H9 (cell line): ENCODE measurements around the gene MYOF. TPM values are rescaled to one million over a fixed set of nuclear protein-coding genes. Genes with fewer than 3 reads are reported as not detected.

Source experiments
- DNase-seq: peaks from one replicate; pipeline ENCODE4 v3.0.0-alpha.2; 2017
- H2AFZ ChIP-seq: one replicate; pipeline ENCODE4 v1.6.1; 2013; ENCODE audit warnings: mild to moderate bottlenecking, low read length, control low read depth, moderate library complexity
- H2AK5ac ChIP-seq: 2 replicates; pipeline ENCODE4 v1.6.1; 2013; ENCODE audit warnings: low read length, control low read depth, mixed read lengths; ENCODE audit not compliant: insufficient read length
- H2BK120ac ChIP-seq: one replicate; pipeline ENCODE4 v1.6.1; 2013; ENCODE audit warnings: low read depth, mild to moderate bottlenecking, low read length, control low read depth, inconsistent platforms; ENCODE audit not compliant: poor library complexity, severe bottlenecking
- H2BK12ac ChIP-seq: 2 replicates; pipeline ENCODE4 v1.6.1; 2013; ENCODE audit warnings: low read length, control low read depth, mixed read lengths, low read depth; ENCODE audit not compliant: insufficient read length
- H2BK15ac ChIP-seq: 2 replicates; pipeline ENCODE4 v1.6.1; 2013; ENCODE audit warnings: low read depth, low read length, control low read depth
- H2BK20ac ChIP-seq: one replicate; pipeline ENCODE4 v1.6.1; 2013; ENCODE audit warnings: low read depth, mild to moderate bottlenecking, low read length, control low read depth, inconsistent platforms; ENCODE audit not compliant: poor library complexity, severe bottlenecking
- H2BK5ac ChIP-seq: 2 replicates; pipeline ENCODE4 v1.6.1; 2013; ENCODE audit warnings: low read length, control low read depth, mixed read lengths; ENCODE audit not compliant: insufficient read length
- H3K14ac ChIP-seq: 2 replicates; pipeline ENCODE4 v1.6.1; 2013; ENCODE audit warnings: low read length, control low read depth; ENCODE audit not compliant: insufficient read depth
- H3K18ac ChIP-seq: 2 replicates; pipeline ENCODE4 v1.6.1; 2013; ENCODE audit warnings: low read depth, mild to moderate bottlenecking, mixed read lengths, low read length, control low read depth; ENCODE audit not compliant: insufficient read length
- H3K23ac ChIP-seq: 2 replicates; pipeline ENCODE4 v1.6.1; 2013; ENCODE audit warnings: low read length, control low read depth, mixed read lengths, low read depth; ENCODE audit not compliant: insufficient read length
- H3K23me2 ChIP-seq: 2 replicates; pipeline ENCODE4 v1.6.1; 2013; ENCODE audit warnings: low read depth, mild to moderate bottlenecking, mixed read lengths, low read length, control low read depth; ENCODE audit not compliant: insufficient read length, poor library complexity, severe bottlenecking
- H3K27ac ChIP-seq: 2 replicates; pipeline ENCODE4 v1.5.1; 2013; ENCODE audit warnings: low read length, control low read depth, mixed read lengths, low read depth; ENCODE audit not compliant: insufficient read length
- H3K27me3 ChIP-seq: 2 replicates; pipeline ENCODE4 v1.6.1; 2013; ENCODE audit warnings: low read length, control low read depth, inconsistent platforms; ENCODE audit not compliant: insufficient read depth
- H3K4ac ChIP-seq: 2 replicates; pipeline ENCODE4 v1.6.1; 2013; ENCODE audit warnings: low read depth, mild to moderate bottlenecking, control low read depth, inconsistent platforms, low read length, moderate library complexity
- H3K4me1 ChIP-seq: 2 replicates; pipeline ENCODE4 v1.6.1; 2013; ENCODE audit warnings: low read length, control low read depth, inconsistent platforms; ENCODE audit not compliant: insufficient read depth
- H3K4me2 ChIP-seq: 2 replicates; pipeline ENCODE4 v1.6.1; 2013; ENCODE audit warnings: low read length, control low read depth, mixed read lengths; ENCODE audit not compliant: insufficient read length, insufficient read depth
- H3K56ac ChIP-seq: 2 replicates; pipeline ENCODE4 v1.6.1; 2013; ENCODE audit warnings: low read depth, mild to moderate bottlenecking, mixed read lengths, low read length, control low read depth; ENCODE audit not compliant: insufficient read length
- H3K79me1 ChIP-seq: 2 replicates; pipeline ENCODE4 v1.6.1; 2013; ENCODE audit warnings: low read depth, mild to moderate bottlenecking, moderate library complexity, low read length, control low read depth, inconsistent platforms; ENCODE audit not compliant: insufficient read depth, poor library complexity, severe bottlenecking
- H3K79me2 ChIP-seq: 2 replicates; pipeline ENCODE4 v1.6.1; 2013; ENCODE audit warnings: low read length, control low read depth, inconsistent platforms; ENCODE audit not compliant: insufficient read depth
- H3K9ac ChIP-seq: 2 replicates; pipeline ENCODE4 v1.6.1; 2013; ENCODE audit warnings: low read length, control low read depth, mixed read lengths; ENCODE audit not compliant: insufficient read length; ENCODE audit errors: extremely low read depth
- H3K9me3 ChIP-seq: one replicate; pipeline ENCODE4 v1.6.1; 2013; ENCODE audit warnings: low read depth, low read length, inconsistent platforms; ENCODE audit not compliant: control insufficient read depth
- H3T11ph ChIP-seq: one replicate; pipeline ENCODE4 v1.6.1; 2013; ENCODE audit warnings: mild to moderate bottlenecking, low read length, control low read depth, inconsistent platforms
- H4K20me1 ChIP-seq: one replicate; pipeline ENCODE4 v1.6.1; 2013; ENCODE audit not compliant: control insufficient read depth, insufficient read length, insufficient read depth
- H4K5ac ChIP-seq: 2 replicates; pipeline ENCODE4 v1.6.1; 2013; ENCODE audit warnings: low read depth, mild to moderate bottlenecking, mixed read lengths, low read length, control low read depth; ENCODE audit not compliant: insufficient read length
- H4K8ac ChIP-seq: replicated peaks from 2 replicates; pipeline ENCODE4 v1.6.1; 2013; ENCODE audit warnings: low read length, control low read depth, mixed read lengths, low read depth; ENCODE audit not compliant: insufficient read length
- H4K91ac ChIP-seq: 2 replicates; pipeline ENCODE4 v1.6.1; 2013; ENCODE audit warnings: low read depth, mild to moderate bottlenecking, moderate library complexity, mixed read lengths, low read length, control low read depth; ENCODE audit not compliant: insufficient read length
- H3K27ac Mint-ChIP-seq, 3 experiments: 2 replicates in 2 of 3; 3 replicates in 1 of 3; pipeline ENCODE4 v1.8.0; 2020 to 2021; ENCODE audit warnings: mixed read lengths in 3 of 3, mild to moderate bottlenecking in 1 of 3, moderate library complexity in 1 of 3
- H3K27me3 Mint-ChIP-seq: 2 replicates; pipeline ENCODE4 v1.8.0; 2021; ENCODE audit warnings: low read depth, mild to moderate bottlenecking, moderate library complexity, mixed read lengths
- H3K36me3 Mint-ChIP-seq, 3 experiments: 2 replicates in 2 of 3; 3 replicates in 1 of 3; pipeline ENCODE4 v1.8.0; 2020 to 2021; ENCODE audit warnings: low read depth in 3 of 3, mixed read lengths in 3 of 3; ENCODE audit not compliant: insufficient read depth in 1 of 3
- H3K4me1 Mint-ChIP-seq, 2 experiments: 2 replicates each; pipeline ENCODE4 v1.8.0; 2020; ENCODE audit warnings: mixed read lengths in 2 of 2
- H3K4me3 Mint-ChIP-seq, 2 experiments: 2 replicates in 1 of 2; 3 replicates in 1 of 2; pipeline ENCODE4 v1.8.0; 2020 to 2021; ENCODE audit warnings: mild to moderate bottlenecking in 2 of 2, mixed read lengths in 2 of 2, moderate library complexity in 1 of 2
- H3K9me3 Mint-ChIP-seq, 2 experiments: 2 replicates in 1 of 2; 3 replicates in 1 of 2; pipeline ENCODE4 v1.8.0; 2020; ENCODE audit warnings: mild to moderate bottlenecking in 2 of 2, mixed read lengths in 2 of 2, moderate library complexity in 1 of 2
- WGBS: extraction: QIAGEN DNeasy Blood & Tissue Kit; methylation state at CpG from one replicate; pipeline ENCODE4 v1.1.7; 2013; ENCODE audit warnings: missing lambda C conversion rate, low lambda C conversion rate, mixed read lengths; ENCODE audit not compliant: insufficient read length; ENCODE audit errors: extremely low coverage; 5-methylcytosine and 5-hydroxymethylcytosine counted together
- total RNA-seq: library from RNA; stranded (reverse); gene quantifications from 2 replicates; pipeline ENCODE4 v1.2.1, GENCODE V29; 2021
- TF ChIP-seq, protein P1 (sequence below): fragments of 200-600 bp; sonication (generic); conservative IDR thresholded peaks from 3 replicates; pipeline ENCODE4 v1.8.0; 2021; ENCODE audit warnings: antibody characterized with exemption, mild to moderate bottlenecking

MYOF gene
- total RNA-seq, 1 experiment from 2014 or later = 2.8 TPM

DNA sequence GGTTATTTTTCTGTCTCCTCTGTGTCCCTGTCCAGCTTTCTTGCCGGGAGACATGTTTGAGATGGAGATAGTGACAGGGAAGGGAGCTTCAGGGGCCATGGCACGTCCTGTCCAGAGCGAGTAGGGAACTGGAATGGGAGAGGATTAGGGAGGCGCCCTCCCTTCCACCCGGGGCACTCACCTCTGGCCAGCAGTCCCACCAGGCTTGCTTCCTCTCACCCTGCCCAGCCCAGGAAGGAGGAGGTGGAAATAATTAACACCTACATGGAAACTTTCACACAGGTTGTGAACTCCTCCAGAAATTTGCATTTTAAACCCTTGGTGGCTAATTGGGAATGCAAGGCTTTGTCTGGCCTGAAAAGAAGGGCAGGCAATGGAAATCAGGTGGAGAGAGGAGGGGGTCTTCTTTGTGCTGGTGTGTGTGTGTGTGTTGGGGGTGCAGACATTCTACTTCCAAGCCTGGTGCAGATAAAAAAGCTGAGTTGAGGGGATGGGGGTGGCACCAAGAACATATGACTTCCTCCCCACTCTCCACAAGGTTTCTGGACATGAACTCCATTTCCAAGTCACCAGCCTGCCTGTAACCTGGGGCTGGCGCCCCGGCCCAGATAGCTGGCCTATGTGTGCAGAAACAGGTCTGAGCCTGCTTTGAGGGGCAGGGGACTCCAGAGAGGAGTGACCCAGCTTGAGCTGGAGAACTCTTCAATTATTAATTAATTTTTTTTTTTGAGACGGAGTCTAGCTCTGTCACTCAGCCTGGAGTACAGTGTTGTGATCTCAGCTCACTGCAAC lies 209.1 kb downstream of the MYOF start:
- Histone ChIP-seq H3K79me1 (no peaks in the 10 kb centered on the region), H3K56ac (no peak overlapping the region), H3K27me3 (no peaks in the 10 kb centered on the region), H2BK15ac (no peak overlapping the region), H3K27ac (peak overlapping the region; percentile 95), H3K23ac (no peak overlapping the region), H4K91ac (no peak overlapping the region), H2BK5ac (peak overlapping the region; percentile 81), H3T11ph (no peak overlapping the region), H2BK120ac (no peak overlapping the region), H4K20me1 (no peaks in the 10 kb centered on the region), H2AFZ (no peak overlapping the region), H3K18ac (peak overlapping the region; percentile 77), H3K23me2 (peaks cover 3% of the 10 kb centered on the region), H3K4ac (no peak overlapping the region; the same call in 1 of the 2 replicates), H2BK12ac (peak overlapping the region; percentile 68), H3K14ac (peak overlapping the region; percentile 60; the same call in 1 of the 2 replicates), H3K9me3 (peaks cover 16% of the 10 kb centered on the region), H4K5ac (no peak overlapping the region), H3K4me2 (peak overlapping the region; percentile 44), H3K9ac (peak overlapping the region; percentile 49), H2AK5ac (no peak overlapping the region), H4K8ac (no peak overlapping the region), H3K79me2 (no peaks in the 10 kb centered on the region), H3K4me1 (peaks cover 15% of the 10 kb centered on the region; the same call in 1 of the 2 replicates), H2BK20ac (no peak overlapping the region)
- WGBS = no CpG with 5 or more reads among the region's 8 CpGs
- peak overlapping the region; percentile 53 to 65 for H3K4me3 Mint-ChIP-seq
- peak; percentile 89 for DNase-seq
- H3K4me1 Mint-ChIP-seq = peaks cover 35 to 41% of the 10 kb centered on the region in 2 experiments
- TF ChIP-seq, protein P1, sequence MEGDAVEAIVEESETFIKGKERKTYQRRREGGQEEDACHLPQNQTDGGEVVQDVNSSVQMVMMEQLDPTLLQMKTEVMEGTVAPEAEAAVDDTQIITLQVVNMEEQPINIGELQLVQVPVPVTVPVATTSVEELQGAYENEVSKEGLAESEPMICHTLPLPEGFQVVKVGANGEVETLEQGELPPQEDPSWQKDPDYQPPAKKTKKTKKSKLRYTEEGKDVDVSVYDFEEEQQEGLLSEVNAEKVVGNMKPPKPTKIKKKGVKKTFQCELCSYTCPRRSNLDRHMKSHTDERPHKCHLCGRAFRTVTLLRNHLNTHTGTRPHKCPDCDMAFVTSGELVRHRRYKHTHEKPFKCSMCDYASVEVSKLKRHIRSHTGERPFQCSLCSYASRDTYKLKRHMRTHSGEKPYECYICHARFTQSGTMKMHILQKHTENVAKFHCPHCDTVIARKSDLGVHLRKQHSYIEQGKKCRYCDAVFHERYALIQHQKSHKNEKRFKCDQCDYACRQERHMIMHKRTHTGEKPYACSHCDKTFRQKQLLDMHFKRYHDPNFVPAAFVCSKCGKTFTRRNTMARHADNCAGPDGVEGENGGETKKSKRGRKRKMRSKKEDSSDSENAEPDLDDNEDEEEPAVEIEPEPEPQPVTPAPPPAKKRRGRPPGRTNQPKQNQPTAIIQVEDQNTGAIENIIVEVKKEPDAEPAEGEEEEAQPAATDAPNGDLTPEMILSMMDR = no peak
- H3K27me3 Mint-ChIP-seq = no peaks in the 10 kb centered on the region
- peaks cover 23 to 32% of the 10 kb centered on the region in 2 experiments for H3K9me3 Mint-ChIP-seq
- peak overlapping the region; percentile 96 to 100 (median 100) for H3K27ac Mint-ChIP-seq
- peaks cover 22 to 41% (median 27%) of the 10 kb centered on the region in 3 experiments for H3K36me3 Mint-ChIP-seq
